ENCODE data around the gene TRAPPC2B. TPM values are rescaled to one million over a fixed set of nuclear protein-coding genes. Genes with fewer than 3 reads are reported as not detected.

TRAPPC2B gene
- total and polyA plus RNA-seq, 2 of the 13 experiments (the other 11 are each of a cell fraction or from before 2014, with no cell fraction given), result 13.3 to 17.7 TPM

DNA sequence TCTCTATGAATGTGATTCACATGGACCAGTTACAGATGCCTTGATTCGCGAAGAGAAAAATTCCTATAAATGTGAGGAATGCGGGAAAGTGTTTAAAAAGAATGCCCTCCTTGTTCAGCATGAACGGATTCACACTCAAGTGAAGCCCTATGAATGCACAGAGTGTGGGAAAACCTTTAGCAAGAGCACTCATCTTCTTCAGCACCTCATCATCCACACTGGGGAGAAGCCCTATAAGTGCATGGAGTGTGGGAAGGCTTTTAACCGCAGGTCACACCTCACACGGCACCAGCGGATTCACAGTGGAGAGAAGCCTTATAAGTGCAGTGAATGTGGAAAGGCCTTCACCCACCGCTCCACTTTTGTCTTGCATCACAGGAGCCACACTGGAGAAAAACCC is 35.4 kb upstream of the TRAPPC2B start (continued):
- TF ChIP-seq CREM (IDR thresholded peaks at IDR 0.05) (no peak), CREM (CRISPR knock-in tag; IDR thresholded peaks at IDR 0.05) (no peak)
- TF ChIP-seq, protein P1, sequence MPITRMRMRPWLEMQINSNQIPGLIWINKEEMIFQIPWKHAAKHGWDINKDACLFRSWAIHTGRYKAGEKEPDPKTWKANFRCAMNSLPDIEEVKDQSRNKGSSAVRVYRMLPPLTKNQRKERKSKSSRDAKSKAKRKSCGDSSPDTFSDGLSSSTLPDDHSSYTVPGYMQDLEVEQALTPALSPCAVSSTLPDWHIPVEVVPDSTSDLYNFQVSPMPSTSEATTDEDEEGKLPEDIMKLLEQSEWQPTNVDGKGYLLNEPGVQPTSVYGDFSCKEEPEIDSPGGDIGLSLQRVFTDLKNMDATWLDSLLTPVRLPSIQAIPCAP (CRISPR knock-in tag; IDR thresholded peaks at IDR 0.05; ENCODE audit: low read depth), result no peak

DNA sequence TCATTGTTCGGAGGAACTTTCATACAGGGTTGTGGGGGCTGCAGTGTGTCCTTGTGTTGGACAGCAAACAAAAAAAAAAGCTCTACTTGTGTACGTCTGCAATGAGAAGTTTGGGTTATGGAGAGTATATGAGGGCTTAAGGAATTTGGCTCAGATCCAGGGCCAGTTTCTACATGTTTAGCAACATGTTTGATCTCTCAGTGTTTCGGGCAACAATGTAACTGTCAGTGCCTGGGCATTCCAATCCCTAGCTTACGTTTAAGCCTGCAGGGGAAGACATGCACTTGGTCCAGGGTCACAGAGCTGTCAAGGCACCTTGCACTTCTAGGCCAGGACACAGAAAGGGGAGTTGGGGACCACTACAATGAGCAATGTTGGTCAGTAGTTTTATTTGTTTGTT is 29.2 kb upstream of the TRAPPC2B start:
- FAIRE-seq (no peak), ATAC-seq (no peak; the same call in 2 of the 3 replicates), DNase-seq (ENCODE audit: low spot score) (peak; percentile 29)
- no peak overlapping the region for H3K9ac ChIP-seq (ENCODE audit: insufficient read depth, low read depth, low read length)
- H3K4me3 ChIP-seq (replicated peaks in 1 of 3; ENCODE audit: insufficient read depth in 1 of 3, low read depth in 2 of 3, low read length in 3 of 3), result no peak overlapping the region
- peaks cover 6% of the 10 kb centered on the region; the same call in 1 of the 2 replicates for H3K4me1 ChIP-seq (ENCODE audit: insufficient read depth, low read length)
- WGBS (ENCODE audit: low lambda C conversion rate), result 70% methylated on average over 4 of the region's 4 CpGs
- no peaks in the 10 kb centered on the region; a peak in 1 of 5 replicates for H3K27me3 ChIP-seq (ENCODE audit: control insufficient read depth in 1 of 2, insufficient read depth in 2 of 2, low read length in 2 of 2)
- BruUV-seq (replicated peaks), result no TSS peak
- no peak overlapping the region for H3K27ac ChIP-seq (ENCODE audit: extremely low read length, insufficient read depth, low read length)
- H3K9me3 ChIP-seq (ENCODE audit: low read length), result no peaks in the 10 kb centered on the region
- TF ChIP-seq THAP11 (CRISPR knock-in tag; IDR thresholded peaks at IDR 0.05), result no peak
- TF ChIP-seq, protein P2, sequence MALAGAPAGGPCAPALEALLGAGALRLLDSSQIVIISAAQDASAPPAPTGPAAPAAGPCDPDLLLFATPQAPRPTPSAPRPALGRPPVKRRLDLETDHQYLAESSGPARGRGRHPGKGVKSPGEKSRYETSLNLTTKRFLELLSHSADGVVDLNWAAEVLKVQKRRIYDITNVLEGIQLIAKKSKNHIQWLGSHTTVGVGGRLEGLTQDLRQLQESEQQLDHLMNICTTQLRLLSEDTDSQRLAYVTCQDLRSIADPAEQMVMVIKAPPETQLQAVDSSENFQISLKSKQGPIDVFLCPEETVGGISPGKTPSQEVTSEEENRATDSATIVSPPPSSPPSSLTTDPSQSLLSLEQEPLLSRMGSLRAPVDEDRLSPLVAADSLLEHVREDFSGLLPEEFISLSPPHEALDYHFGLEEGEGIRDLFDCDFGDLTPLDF (CRISPR knock-in tag; IDR thresholded peaks at IDR 0.05), result no peak
- TF ChIP-seq KLF16 (CRISPR knock-in tag; IDR thresholded peaks at IDR 0.05), result no peak
- TF ChIP-seq, protein P3, sequence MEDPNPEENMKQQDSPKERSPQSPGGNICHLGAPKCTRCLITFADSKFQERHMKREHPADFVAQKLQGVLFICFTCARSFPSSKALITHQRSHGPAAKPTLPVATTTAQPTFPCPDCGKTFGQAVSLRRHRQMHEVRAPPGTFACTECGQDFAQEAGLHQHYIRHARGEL (CRISPR knock-in tag; IDR thresholded peaks at IDR 0.05), result no peak
- no peak for TF ChIP-seq DMAP1 (CRISPR knock-in tag; IDR thresholded peaks at IDR 0.05)
- no peak for TF ChIP-seq NFKB2 (CRISPR knock-in tag; IDR thresholded peaks at IDR 0.05; ENCODE audit: borderline replicate concordance)
- TF ChIP-seq ZNF629 (CRISPR knock-in tag; conservative IDR thresholded peaks at IDR 0.05), result no peak
- no peak for TF ChIP-seq ERF (CRISPR knock-in tag; IDR thresholded peaks at IDR 0.05)
- TF ChIP-seq, protein P4, sequence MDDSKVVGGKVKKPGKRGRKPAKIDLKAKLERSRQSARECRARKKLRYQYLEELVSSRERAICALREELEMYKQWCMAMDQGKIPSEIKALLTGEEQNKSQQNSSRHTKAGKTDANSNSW (CRISPR knock-in tag; IDR thresholded peaks at IDR 0.05; ENCODE audit: borderline replicate concordance), result no peak
- TF ChIP-seq NCOA2 (CRISPR knock-in tag; IDR thresholded peaks at IDR 0.05), result no peak
- no peak for TF ChIP-seq PITX1 (CRISPR knock-in tag; IDR thresholded peaks at IDR 0.05)
- TF ChIP-seq ZFAT (CRISPR knock-in tag; conservative IDR thresholded peaks at IDR 0.05), result no peak
- TF ChIP-seq ATAD3A (CRISPR knock-in tag; IDR thresholded peaks at IDR 0.05), result no peak
- no peak for TF ChIP-seq ZNF777 (CRISPR knock-in tag; IDR thresholded peaks at IDR 0.05)
- no peak for TF ChIP-seq REXO4 (CRISPR knock-in tag; IDR thresholded peaks at IDR 0.05; ENCODE audit: borderline replicate concordance)
- TF ChIP-seq, protein P5, sequence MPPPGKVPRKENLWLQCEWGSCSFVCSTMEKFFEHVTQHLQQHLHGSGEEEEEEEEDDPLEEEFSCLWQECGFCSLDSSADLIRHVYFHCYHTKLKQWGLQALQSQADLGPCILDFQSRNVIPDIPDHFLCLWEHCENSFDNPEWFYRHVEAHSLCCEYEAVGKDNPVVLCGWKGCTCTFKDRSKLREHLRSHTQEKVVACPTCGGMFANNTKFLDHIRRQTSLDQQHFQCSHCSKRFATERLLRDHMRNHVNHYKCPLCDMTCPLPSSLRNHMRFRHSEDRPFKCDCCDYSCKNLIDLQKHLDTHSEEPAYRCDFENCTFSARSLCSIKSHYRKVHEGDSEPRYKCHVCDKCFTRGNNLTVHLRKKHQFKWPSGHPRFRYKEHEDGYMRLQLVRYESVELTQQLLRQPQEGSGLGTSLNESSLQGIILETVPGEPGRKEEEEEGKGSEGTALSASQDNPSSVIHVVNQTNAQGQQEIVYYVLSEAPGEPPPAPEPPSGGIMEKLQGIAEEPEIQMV (CRISPR knock-in tag; IDR thresholded peaks at IDR 0.05; ENCODE audit: low read depth), result no peak
- TF ChIP-seq BRD4 (CRISPR knock-in tag; IDR thresholded peaks at IDR 0.05), result no peak
- H3K36me3 ChIP-seq (replicated peaks in 1 of 2; ENCODE audit: control insufficient read depth in 1 of 2, insufficient read depth in 2 of 2, low read length in 2 of 2), result peaks cover under 1 to 1% of the 10 kb centered on the region in 2 experiments; a peak in 1 of 5 replicates
- no peaks in the 10 kb centered on the region for H3K79me2 ChIP-seq (ENCODE audit: insufficient read depth, low read length)
- in situ Hi-C loops (cut with HindIII; ENCODE audit: extremely low pct_ligation_motif_present, low pct_unique_long_range_greater_than_20kb), result no loop called here
- intact Hi-C loops (cut with micrococcal nuclease; ENCODE audit: unreplicated experiment), result no loop called here
- H2AFZ ChIP-seq (ENCODE audit: low read length), result no peak overlapping the region
- POLR2A ChIA-PET, result interaction anchor here (0.7 kb wide), 1 partner anchor 494 kb away, joined by 4 read pairs; the partner anchor contains the start of genes PEG3 and ZIM2
- no peak overlapping the region for H3K4me2 ChIP-seq (ENCODE audit: low read depth, low read length)
- CTCF ChIA-PET (ENCODE audit: low intra/inter-chr PET ratio, low total read pairs), result no interaction called here
- no peaks in the 10 kb centered on the region for H4K20me1 ChIP-seq (ENCODE audit: insufficient read depth, low read length)
